Measurements from ENCODE around the gene GYPC. TPM values are rescaled to one million over a fixed set of nuclear protein-coding genes. Genes with fewer than 3 reads are reported as not detected.
"Not testable (repeated sequence)": the region's sequence is repeated elsewhere in the genome, so short reads cannot be mapped to it uniquely, and the experiment has no call there.

GYPC gene
- total RNA-seq, 1 donor from 2014 or later: 128 TPM

DNA sequence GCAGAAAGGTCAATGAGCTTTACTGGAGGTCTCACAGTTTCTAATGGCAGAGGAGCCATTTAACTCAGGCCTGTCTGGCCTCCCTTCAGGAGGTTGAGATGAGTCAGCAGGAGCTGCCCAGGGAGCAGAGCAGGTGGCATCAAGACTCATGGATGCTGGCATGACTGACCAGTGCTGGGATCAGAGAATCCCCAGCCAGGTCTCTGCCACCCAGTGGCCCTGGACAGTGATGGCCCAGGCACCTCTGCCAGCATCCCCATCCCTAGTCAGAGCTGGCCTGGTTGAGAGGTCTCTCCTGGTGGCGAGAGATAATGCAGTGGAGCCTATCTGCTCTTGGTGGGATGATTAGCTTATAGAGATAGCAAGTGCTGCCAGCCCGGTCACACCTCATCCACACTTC, 43.1 kb downstream of the GYPC start:
- peaks cover 6% of the 10 kb centered on the region for H3K4me1 Mint-ChIP-seq (ENCODE audit: low read depth)
- no peaks in the 10 kb centered on the region for H3K27me3 Mint-ChIP-seq (ENCODE audit: low read depth)
- no peaks in the 10 kb centered on the region for H3K9me3 Mint-ChIP-seq
- H3K36me3 Mint-ChIP-seq (ENCODE audit: low read depth): peaks cover 63% of the 10 kb centered on the region
- no peak overlapping the region for H3K27ac Mint-ChIP-seq
- DNase-seq (ENCODE audit: low spot score): no peak
- intact Hi-C loops (cut with micrococcal nuclease): no loop called here
- H3K4me3 Mint-ChIP-seq (ENCODE audit: low read depth): no peak overlapping the region

GRCh38 chr2:126699716-126700581, 44.0 kb downstream of the GYPC start:
- intact Hi-C loops (cut with micrococcal nuclease): loop anchor here (5.0 kb wide), 1 partner anchor 43 kb away; the partner anchor contains the start of gene GYPC
- H3K27me3 Mint-ChIP-seq (ENCODE audit: low read depth): no peaks in the 10 kb centered on the region
- H3K9me3 Mint-ChIP-seq: no peaks in the 10 kb centered on the region
- H3K27ac Mint-ChIP-seq: no peak overlapping the region
- no peak for DNase-seq (ENCODE audit: low spot score)
- peaks cover 53% of the 10 kb centered on the region for H3K36me3 Mint-ChIP-seq (ENCODE audit: low read depth)
- H3K4me1 Mint-ChIP-seq (ENCODE audit: low read depth): peaks cover 6% of the 10 kb centered on the region
- no peak overlapping the region for H3K4me3 Mint-ChIP-seq (ENCODE audit: low read depth)

DNA sequence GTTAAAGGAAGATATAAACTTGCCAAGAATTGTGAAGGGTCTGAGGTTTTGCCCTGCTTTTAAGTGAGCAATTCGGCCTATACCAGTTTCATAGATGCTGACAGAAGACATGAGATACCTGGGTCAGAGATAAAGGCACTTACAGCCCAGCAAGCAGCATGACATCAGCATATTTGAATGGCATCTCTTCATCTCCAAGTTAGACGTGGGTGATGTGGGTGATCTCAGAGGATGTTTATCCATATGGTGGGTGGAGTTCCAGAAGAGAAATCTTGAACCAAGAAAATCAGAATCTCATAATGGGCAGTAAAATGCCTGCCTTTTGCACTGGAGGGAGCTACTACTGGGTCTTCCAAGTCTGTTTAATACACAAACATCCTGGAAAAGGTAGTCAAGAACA, 44.7 kb downstream of the GYPC start:
- H3K27ac Mint-ChIP-seq: no peak overlapping the region
- no peak for DNase-seq (ENCODE audit: low spot score)
- H3K4me1 Mint-ChIP-seq (ENCODE audit: low read depth): peaks cover 6% of the 10 kb centered on the region
- H3K36me3 Mint-ChIP-seq (ENCODE audit: low read depth): peaks cover 48% of the 10 kb centered on the region
- intact Hi-C loops (cut with micrococcal nuclease): loop anchor here (5.0 kb wide), 1 partner anchor 43 kb away; the partner anchor contains the start of gene GYPC
- no peak overlapping the region for H3K4me3 Mint-ChIP-seq (ENCODE audit: low read depth)
- H3K9me3 Mint-ChIP-seq: no peaks in the 10 kb centered on the region
- H3K27me3 Mint-ChIP-seq (ENCODE audit: low read depth): no peaks in the 10 kb centered on the region

GRCh38 chr2:126703311-126703710, 47.4 kb downstream of the GYPC start:
- peaks cover 24% of the 10 kb centered on the region for H3K36me3 Mint-ChIP-seq (ENCODE audit: low read depth)
- no peak for DNase-seq (ENCODE audit: low spot score)
- H3K4me3 Mint-ChIP-seq (ENCODE audit: low read depth): no peak overlapping the region
- intact Hi-C loops (cut with micrococcal nuclease): loop anchor here (5.0 kb wide), 1 partner anchor 46 kb away; the partner anchor contains the start of gene GYPC
- H3K9me3 Mint-ChIP-seq: no peaks in the 10 kb centered on the region
- no peak overlapping the region for H3K27ac Mint-ChIP-seq
- no peaks in the 10 kb centered on the region for H3K27me3 Mint-ChIP-seq (ENCODE audit: low read depth)
- peaks cover 6% of the 10 kb centered on the region for H3K4me1 Mint-ChIP-seq (ENCODE audit: low read depth)

DNA sequence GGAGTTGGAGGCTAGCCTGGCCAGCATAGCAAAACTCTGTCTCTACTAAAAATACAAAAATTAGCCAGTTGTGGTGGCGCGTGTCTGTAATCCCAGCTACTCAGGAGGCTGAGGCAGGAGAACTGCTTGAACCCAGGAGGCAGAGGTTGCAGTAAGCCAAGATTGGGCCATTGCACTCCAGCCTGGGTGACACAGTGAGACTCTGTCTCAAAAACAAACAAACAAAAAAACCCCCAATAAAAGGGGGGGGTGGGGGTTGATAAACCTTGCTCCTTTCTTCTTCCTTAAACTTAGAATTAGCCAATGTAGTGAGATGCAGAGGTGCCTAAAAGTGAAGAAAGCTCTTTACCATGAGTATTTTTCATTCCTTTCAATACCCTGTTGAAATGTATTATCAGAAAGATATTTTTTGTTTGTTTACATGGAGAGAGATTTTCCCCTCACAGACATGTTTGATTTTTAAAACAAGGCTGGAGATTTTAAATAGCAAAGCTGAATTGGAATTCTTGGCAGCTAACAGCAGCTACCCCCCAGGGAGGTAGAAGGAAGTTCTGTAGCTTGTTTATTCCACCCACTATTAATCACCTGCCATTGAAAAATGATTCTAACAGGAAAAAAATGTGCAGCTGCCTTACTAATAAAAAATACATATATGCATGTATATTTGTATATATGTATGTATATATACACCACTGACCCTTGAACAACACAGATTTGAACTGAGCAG, 48.6 kb downstream of the GYPC start:
- no peak for DNase-seq (ENCODE audit: low spot score)
- Mint-ChIP-seq H3K27ac (no peak overlapping the region), H3K27me3 (ENCODE audit: low read depth) (no peaks in the 10 kb centered on the region), H3K4me1 (ENCODE audit: low read depth) (peaks cover 6% of the 10 kb centered on the region), H3K36me3 (ENCODE audit: low read depth) (peaks cover 13% of the 10 kb centered on the region), H3K9me3 (no peaks in the 10 kb centered on the region), H3K4me3 (ENCODE audit: low read depth) (no peak overlapping the region)
- intact Hi-C loops (cut with micrococcal nuclease): loop anchor here (5.0 kb wide), 1 partner anchor 47 kb away; the partner anchor contains the start of gene GYPC

GRCh38 chr2:126707191-126707590, 51.2 kb downstream of the GYPC start:
- intact Hi-C loops (cut with micrococcal nuclease): no loop called here
- DNase-seq (ENCODE audit: low spot score): peak; percentile 3
- H3K4me1 Mint-ChIP-seq (ENCODE audit: low read depth): no peaks in the 10 kb centered on the region
- no peaks in the 10 kb centered on the region for H3K9me3 Mint-ChIP-seq
- peaks cover 8% of the 10 kb centered on the region for H3K27me3 Mint-ChIP-seq (ENCODE audit: low read depth)
- H3K36me3 Mint-ChIP-seq (ENCODE audit: low read depth): no peaks in the 10 kb centered on the region
- H3K27ac Mint-ChIP-seq: no peak overlapping the region
- H3K4me3 Mint-ChIP-seq (ENCODE audit: low read depth): no peak overlapping the region

- H3K27ac Mint-ChIP-seq: no peak overlapping the region
- no peaks in the 10 kb centered on the region for H3K9me3 Mint-ChIP-seq
- peaks cover 8% of the 10 kb centered on the region for H3K27me3 Mint-ChIP-seq (ENCODE audit: low read depth)
- no peaks in the 10 kb centered on the region for H3K36me3 Mint-ChIP-seq (ENCODE audit: low read depth)
- intact Hi-C loops (cut with micrococcal nuclease): no loop called here
- no peak for DNase-seq (ENCODE audit: low spot score)
- H3K4me1 Mint-ChIP-seq (ENCODE audit: low read depth): no peaks in the 10 kb centered on the region
- no peak overlapping the region for H3K4me3 Mint-ChIP-seq (ENCODE audit: low read depth)
These were observed 52.0 kb downstream of the GYPC start for GRCh38 chr2:126707941-126708340.

DNA sequence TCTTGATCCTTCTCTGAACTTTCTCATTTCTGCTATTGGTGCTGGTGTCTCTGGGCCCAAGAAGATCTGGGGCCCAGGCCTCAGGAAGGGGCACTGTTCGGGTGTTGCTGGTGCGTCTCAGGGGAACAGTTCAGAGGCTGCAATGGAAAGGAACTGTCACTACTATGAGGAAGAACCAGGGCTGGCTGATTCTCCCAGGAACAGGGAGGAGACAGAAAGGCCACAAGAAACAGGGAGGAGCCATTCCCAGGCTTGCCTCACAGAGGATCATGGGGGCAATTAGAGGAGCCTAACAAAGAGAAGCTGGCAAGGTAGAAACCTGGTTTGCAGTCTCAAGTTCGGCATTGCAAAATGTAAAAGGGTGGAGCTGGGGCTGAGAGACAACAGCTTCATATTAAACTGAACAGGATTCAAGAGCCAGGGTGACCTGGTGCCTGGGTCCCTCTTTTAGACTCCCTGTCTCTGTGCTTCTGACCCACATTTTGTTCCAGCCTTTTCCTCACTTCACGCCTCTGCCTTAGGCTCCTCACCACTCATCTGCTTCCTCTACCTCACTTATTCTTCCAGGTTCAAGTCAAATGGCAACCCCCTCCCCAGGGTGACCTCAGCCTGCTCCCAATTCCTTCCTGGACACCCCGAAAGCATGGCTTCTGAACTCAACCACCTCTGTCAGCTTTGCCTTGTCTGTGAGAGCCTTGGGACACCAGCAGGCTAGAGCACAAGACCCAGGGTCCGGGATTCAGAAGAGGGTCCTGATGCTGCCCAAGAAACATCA, 58.4 kb downstream of the GYPC start:
- Mint-ChIP-seq H3K9me3 (no peaks in the 10 kb centered on the region), H3K27ac (no peak overlapping the region), H3K36me3 (ENCODE audit: low read depth) (no peaks in the 10 kb centered on the region), H3K4me3 (ENCODE audit: low read depth) (no peak overlapping the region), H3K4me1 (ENCODE audit: low read depth) (no peaks in the 10 kb centered on the region), H3K27me3 (ENCODE audit: low read depth) (peaks cover 13% of the 10 kb centered on the region)
- no peak for DNase-seq (ENCODE audit: low spot score)
- intact Hi-C loops (cut with micrococcal nuclease): no loop called here

DNA sequence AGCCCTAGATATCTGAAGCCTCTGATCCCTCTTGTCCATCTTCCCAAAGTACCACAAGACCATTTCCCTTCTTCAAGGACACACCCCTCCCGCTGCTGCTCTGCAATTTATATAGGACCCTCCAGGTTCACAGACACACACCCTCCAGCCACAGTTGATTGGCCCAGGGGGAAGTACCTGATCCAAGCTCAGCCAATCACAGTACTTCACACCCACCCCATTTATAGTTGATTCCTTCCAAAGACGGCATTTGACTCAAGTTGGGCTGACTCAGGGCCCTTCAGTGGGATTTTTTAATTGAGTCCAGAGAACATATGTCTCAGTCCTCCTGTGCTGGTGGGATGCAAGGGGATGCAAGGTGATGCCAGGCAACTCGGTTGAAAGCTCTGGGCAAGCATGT, 59.2 kb downstream of the GYPC start:
- Mint-ChIP-seq H3K27me3 (ENCODE audit: low read depth) (peaks cover 10% of the 10 kb centered on the region), H3K4me1 (ENCODE audit: low read depth) (no peaks in the 10 kb centered on the region), H3K9me3 (no peaks in the 10 kb centered on the region), H3K36me3 (ENCODE audit: low read depth) (no peaks in the 10 kb centered on the region), H3K27ac (no peak overlapping the region), H3K4me3 (ENCODE audit: low read depth) (no peak overlapping the region)
- DNase-seq (ENCODE audit: low spot score): no peak
- intact Hi-C loops (cut with micrococcal nuclease): no loop called here

- no peaks in the 10 kb centered on the region for H3K9me3 Mint-ChIP-seq
- intact Hi-C loops (cut with micrococcal nuclease): no loop called here
- no peak for DNase-seq (ENCODE audit: low spot score)
- H3K4me1 Mint-ChIP-seq (ENCODE audit: low read depth): no peaks in the 10 kb centered on the region
- peaks cover 10% of the 10 kb centered on the region for H3K27me3 Mint-ChIP-seq (ENCODE audit: low read depth)
- no peaks in the 10 kb centered on the region for H3K36me3 Mint-ChIP-seq (ENCODE audit: low read depth)
- H3K27ac Mint-ChIP-seq: no peak overlapping the region
- no peak overlapping the region for H3K4me3 Mint-ChIP-seq (ENCODE audit: low read depth)
These were observed 59.8 kb downstream of the GYPC start for GRCh38 chr2:126715576-126716406.

- H3K27ac Mint-ChIP-seq; intact Hi-C loops (cut with micrococcal nuclease); H3K9me3 Mint-ChIP-seq; H3K36me3 Mint-ChIP-seq (ENCODE audit: low read depth); H3K4me3 Mint-ChIP-seq (ENCODE audit: low read depth); H3K4me1 Mint-ChIP-seq (ENCODE audit: low read depth); DNase-seq (ENCODE audit: low spot score); H3K27me3 Mint-ChIP-seq (ENCODE audit: low read depth): not testable (repeated sequence)
These were observed 61.3 kb downstream of the GYPC start for GRCh38 chr2:126717277-126717676.

DNA sequence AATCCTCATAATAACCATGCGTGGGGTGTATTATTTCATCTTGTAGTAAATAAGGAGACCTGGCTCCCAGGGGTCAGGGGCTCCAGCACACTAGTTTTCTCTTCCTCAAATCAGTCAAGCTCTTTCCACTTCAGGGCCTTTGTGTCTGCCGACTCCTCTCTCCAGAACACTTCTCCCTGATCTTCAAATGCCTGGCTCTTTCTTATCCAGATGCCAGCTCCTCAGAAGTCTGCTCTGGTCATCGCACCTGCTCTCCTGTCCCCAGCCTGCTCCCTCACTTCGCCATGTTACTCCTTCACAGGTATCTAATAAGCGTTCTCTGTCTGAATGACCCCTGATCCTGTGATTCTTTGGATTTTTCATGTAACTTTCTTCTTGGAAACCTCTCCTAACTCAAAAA, 62.0 kb downstream of the GYPC start:
- no peaks in the 10 kb centered on the region for H3K4me1 Mint-ChIP-seq (ENCODE audit: low read depth)
- H3K9me3 Mint-ChIP-seq: no peaks in the 10 kb centered on the region
- no peak overlapping the region for H3K4me3 Mint-ChIP-seq (ENCODE audit: low read depth)
- H3K27me3 Mint-ChIP-seq (ENCODE audit: low read depth): peaks cover 5% of the 10 kb centered on the region
- intact Hi-C loops (cut with micrococcal nuclease): no loop called here
- no peak for DNase-seq (ENCODE audit: low spot score)
- H3K36me3 Mint-ChIP-seq (ENCODE audit: low read depth): no peaks in the 10 kb centered on the region
- H3K27ac Mint-ChIP-seq: no peak overlapping the region

All from activated T-helper 2 cell treated with anti-CD3 and anti-CD28 coated beads, Interferon-gamma antibody, Interleukin-2, Interleukin-4, amounts not matched to agents 10 μg/mL and 5 μg/mL and 100 μg/mL, durations not matched to agents 14 hours and 24 hours and 36 hours (primary cell).